GM19035 (cell line): ENCODE data around the gene BUB3.

Experiments
- ATAC-seq: cut with Tn5 transposase; IDR thresholded peaks from one replicate; pipeline ENCODE4 v1.9.1; 2021; ENCODE audit not compliant: unreplicated experiment

BUB3 gene

DNA sequence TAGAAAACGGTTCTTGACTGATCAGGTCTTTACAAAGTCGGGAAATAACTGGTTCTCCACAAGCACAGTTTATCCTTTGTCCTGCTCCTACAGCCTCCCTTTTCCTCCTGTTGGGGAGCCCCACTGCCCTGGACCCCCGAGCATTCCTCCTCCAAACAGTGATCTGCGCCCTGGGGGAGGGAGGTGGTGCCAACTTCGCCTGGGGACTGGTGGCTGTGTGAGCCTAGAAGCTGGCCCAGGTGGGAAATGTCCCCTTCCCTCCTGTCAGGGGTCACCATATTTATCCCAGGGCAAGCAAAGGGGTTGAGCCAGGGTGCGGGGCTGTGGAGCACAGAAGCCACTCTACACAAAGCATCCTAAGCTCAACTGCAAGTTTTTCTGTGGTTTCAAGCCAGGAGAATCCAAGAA is 13.2 kb upstream of the BUB3 start:
- ATAC-seq, result no peak

DNA sequence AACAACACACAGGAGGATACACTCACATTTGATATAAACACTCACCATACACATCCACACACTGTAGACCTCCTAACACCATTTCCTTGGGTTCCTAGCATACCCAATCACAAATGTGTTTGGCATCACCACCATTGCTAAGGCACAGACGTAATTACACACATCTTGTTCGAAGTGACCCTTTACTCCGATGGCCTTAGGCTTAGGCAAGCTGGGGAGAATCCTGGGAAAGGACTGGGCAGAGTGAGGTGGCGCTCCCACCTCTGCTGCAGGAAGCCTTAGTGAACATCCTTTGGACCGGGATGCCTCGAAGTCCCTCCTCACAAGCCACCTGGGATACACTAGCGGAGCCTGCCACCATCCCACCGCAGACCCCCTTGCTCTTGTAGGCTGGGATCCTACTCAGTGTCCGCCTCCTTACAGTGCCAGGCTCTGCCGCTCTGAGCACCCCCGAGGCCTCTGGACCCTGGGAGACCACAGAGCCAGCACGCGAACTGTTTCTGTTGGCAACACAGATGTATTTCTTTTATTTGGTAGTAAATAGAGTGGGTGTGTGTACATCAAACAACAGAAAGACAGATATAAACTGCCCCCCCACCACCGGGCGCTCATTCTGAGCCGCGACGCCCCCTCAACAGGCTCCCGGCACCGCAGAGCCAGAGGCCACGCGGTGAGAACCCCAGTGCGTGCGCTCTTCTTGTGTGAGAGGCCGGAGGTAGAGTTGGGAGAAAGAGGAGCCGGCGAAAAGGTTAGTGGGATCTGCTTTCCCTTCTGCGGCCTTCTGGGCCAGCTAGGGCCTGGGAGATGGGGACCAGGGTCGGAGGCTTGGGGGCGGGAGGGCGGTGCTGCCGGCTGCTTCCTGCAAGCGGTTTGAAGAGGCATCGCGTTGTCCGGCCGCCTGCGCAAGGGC is 12.2 kb upstream of the BUB3 start:
- ATAC-seq, result no peak

- no peak for ATAC-seq
Observed at GRCh38 chr10:123142701-123143161, 11.5 kb upstream of the BUB3 start.

DNA sequence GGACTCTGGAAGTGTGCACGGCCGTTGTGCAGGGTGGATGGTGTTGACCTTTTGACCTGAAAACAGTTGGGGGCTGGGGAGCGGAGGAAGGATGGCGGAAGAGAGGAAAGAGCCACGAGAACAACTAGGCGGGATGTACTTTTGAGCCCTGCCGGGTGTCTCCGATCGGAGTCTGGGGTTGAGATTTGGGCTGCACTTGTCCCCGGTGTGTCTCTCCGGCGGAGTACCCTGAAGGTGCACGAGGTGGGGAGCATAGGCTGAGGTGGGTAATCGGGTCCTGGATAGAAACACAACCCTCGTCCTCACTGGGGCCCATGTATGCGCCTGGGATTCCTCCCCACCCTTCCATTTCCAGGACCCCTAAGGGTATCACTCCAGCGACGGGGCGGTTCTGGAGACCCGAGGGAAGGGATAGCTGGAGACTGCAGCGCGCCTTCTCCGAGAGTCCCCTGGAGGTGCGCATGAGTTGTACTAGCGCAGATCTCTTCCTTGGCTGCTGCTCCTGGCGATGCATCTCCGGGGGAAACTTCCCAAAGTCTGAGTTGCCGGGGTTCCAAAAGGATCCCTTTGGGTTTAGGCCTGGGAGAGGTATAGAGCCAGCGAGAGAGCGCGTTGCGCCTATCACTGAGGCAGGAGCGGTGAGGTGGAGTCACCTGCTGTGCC is 10.9 kb upstream of the BUB3 start:
- no peak for ATAC-seq

GRCh38 chr10:123143825-123144168 is 10.4 kb upstream of the BUB3 start:
- ATAC-seq, result no peak

DNA sequence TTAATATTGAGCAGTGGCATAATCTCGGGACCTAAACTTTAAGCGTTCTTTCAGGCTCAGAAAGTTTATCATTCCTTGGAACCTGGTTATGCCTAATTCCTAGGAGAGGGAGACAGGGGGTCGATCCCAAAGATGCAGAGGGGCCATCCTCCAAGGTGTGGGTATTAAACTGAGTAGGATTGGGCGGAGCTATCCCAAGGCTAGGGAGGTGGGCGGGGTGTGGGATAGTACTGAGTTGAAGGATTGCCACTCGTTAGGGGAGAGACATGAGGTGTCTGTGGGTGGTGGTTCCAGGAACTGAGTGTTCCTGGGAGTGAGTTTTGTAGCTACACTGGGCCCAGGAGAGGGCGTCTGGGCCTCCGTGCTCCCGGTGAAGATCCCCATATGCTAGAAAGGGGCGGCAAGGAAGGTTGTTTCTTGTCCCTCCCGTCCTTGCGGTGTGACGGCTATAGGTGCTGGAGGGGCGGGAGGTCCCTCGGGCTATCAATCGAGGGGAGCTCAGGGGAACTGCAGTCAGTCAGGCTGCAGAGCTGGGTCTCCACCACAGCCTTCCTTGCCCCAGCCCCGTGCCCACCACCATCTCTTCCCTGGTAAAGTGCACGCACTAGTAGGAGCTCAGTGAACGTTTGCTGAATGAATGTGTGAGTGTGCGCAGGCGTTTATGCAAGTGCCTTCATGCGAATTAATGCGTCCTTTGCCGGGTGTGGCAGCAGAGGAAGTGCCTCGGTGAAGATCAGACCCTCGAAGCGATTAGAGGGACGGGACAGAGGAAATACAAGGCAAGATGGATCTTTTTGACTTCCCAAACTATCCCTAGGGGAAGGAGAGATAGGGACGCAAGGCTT is 9.3 kb upstream of the BUB3 start:
- ATAC-seq, result no peak

- ATAC-seq, result no peak
Observed at GRCh38 chr10:123145542-123146012, 8.6 kb upstream of the BUB3 start.

DNA sequence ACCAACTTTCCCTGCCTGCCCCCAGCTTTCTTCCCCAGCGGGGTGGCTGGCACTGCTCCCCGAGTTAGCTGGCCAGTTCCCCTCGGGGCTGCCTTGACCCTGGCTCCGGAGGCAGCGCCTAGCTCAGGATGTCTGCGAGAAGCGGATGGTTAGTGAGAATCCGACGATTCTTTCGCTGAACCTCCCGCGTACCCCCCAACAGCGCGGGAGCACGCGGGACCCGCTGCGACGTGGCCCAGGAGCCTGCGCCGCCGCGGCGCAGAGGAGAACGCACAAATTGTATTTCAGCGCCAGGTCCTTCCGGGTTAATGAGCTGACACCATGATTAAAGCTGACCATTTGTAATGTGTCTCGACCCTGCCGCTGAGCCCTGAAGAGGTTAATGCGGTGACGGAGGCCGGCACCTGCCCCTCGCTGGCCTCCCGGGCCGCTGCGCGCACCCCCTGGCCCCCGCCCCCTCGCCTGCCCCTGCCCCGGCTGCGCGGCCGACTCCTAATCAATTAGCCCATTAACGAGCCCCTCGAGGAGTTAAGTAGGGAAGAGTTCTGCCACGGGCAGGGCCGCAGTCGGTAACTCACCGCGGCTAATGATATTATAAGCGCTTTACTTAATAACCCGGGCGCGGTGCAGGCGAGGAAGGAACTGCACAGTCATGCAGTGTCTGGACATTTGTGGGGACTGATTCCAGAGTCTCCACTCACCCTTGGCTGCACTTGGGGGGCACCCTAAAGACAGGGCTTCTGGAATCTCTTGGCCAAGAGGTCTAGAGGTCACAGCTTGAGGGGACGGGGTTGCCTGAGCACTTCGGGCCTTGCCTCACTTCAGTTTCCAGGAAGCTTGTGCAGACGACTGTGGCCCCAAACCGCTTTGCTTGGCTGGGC is 7.9 kb upstream of the BUB3 start:
- ATAC-seq, result no peak

GRCh38 chr10:123146894-123147634 is 7.1 kb upstream of the BUB3 start:
- no peak for ATAC-seq

DNA sequence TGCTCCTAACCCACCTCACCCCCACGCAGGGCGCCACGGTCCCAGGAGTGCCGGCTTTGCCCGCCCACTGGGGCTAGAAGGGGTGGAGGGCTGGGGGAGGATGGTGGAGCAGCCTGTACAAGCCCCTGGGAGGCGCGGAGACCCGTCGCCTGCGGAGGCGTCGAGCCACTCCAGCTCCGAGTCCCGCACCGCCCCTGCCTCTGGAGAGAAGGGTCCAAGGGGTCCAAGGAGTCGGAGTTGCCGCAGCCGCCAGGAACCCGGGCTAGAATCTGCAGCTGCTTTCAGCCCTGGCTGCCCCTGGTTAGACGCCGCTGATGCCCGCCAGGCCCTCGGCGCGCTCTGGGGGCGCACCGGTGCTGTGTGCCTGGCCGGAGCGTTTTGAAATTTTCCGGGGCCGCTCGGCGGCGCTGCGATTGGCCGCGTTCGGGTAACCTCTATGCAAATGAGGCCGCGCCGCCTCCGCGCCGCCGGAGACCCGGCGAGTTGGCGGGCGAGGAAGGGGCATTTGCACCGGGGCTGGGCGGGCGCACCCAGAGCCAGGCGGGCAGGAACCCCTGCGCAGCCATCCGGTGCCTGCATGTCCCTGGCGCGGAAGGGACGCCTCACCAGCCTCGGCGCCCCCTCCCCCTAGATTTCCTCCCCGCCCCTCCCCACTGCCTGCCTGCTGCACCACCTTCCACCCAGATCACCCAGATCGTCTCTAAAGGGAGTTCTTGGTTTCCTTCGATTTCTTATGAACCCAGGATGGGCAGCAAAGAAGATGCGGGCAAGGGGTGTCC is 6.4 kb upstream of the BUB3 start, which contains the start of gene HMX2:
Gene HMX2, plus strand, starts transcription at position 502 of the 779 bp plus-strand sequence. Its CDS starts 243 bp downstream, at position 745.
- no peak for ATAC-seq

- no peak for ATAC-seq
Observed at GRCh38 chr10:123148414-123149161, 5.6 kb upstream of the BUB3 start.

- no peak for ATAC-seq
Observed at GRCh38 chr10:123149162-123149567, 5.0 kb upstream of the BUB3 start.

- ATAC-seq, result no peak
Observed at GRCh38 chr10:123149568-123150270, 4.5 kb upstream of the BUB3 start.

GRCh38 chr10:123150271-123150985 is 3.8 kb upstream of the BUB3 start:
- no peak for ATAC-seq

DNA sequence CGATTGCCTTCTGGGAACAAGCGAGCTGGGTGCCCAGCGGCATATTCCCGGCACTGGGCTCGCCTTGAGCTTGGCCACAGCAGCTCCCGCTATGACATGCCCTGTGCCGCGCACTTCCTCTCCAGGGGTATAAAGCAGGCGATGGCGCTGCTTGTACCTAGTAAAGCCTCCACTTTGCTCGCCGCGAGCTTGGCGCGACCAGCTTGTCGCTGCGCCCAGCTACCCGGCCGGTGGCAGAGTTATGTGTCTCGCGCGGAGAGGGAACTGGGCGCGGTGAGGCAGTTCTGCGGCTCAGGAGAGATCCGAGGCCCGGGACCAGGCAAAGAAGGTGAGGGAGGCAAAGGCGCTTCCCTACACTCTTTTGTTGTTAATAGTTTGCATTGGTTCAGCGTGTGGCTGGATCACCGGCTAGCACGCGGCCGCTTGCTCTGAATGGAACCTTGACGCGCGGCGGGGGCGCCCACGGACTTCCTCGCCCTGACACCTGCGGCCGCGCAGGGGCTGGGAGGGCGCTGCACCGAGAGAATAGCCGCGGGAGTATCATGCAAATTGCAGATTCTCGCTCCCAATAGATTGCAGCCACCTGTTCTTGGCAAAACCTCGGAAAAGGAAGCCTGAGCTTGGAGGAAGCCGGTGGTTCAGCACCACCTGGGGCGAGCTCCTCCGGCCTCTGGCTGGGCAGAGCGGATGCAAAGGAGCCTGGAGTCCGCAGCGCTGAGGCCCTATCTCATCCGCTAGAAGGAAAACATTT is 3.0 kb upstream of the BUB3 start:
- ATAC-seq, result no peak

GRCh38 chr10:123151737-123152135 is 2.5 kb upstream of the BUB3 start:
- ATAC-seq, result no peak
